Liver (tissue), 9 donors: Measurements from ENCODE around the gene PSMC3. TPM values are rescaled to one million over a fixed set of nuclear protein-coding genes. Genes with fewer than 3 reads are reported as not detected.
A peak's percentile ranks its signal among the peaks of the same experiment; 100 is the strongest.

Experiments used
- DNase-seq: peaks from one replicate; pipeline ENCODE4 v3.0.0-alpha.2; 2017; ENCODE audit warnings: low spot score
- H3K27ac ChIP-seq, 2 donors: one replicate each; pipeline ENCODE4 v1.7.0; 2013; ENCODE audit warnings: inconsistent platforms in 2 of 2, low read length in 2 of 2, control low read depth in 1 of 2, low read depth in 1 of 2, mild to moderate bottlenecking in 1 of 2
- H3K27me3 ChIP-seq, 4 donors: one replicate each; pipeline versions ENCODE4 v1.6.1 to v1.7.0; 2013; ENCODE audit warnings: low read length in 3 of 4, inconsistent platforms in 1 of 4, mild to moderate bottlenecking in 1 of 4, moderate library complexity in 1 of 4; ENCODE audit not compliant: control insufficient read depth in 4 of 4, insufficient read depth in 4 of 4
- H3K36me3 ChIP-seq, 4 donors: one replicate each; pipeline versions ENCODE4 v1.6.1 to v1.7.0; 2013; ENCODE audit warnings: low read length in 3 of 4, mild to moderate bottlenecking in 3 of 4, low read depth in 1 of 4, moderate library complexity in 1 of 4; ENCODE audit not compliant: control insufficient read depth in 4 of 4, insufficient read depth in 3 of 4
- H3K4me1 ChIP-seq, 4 donors: one replicate each; pipeline versions ENCODE4 v1.6.1 to v1.7.0; 2013; ENCODE audit warnings: low read length in 3 of 4, mild to moderate bottlenecking in 3 of 4, moderate library complexity in 1 of 4; ENCODE audit not compliant: control insufficient read depth in 4 of 4, insufficient read depth in 4 of 4
- H3K4me3 ChIP-seq, 3 donors: one replicate each; pipeline versions ENCODE4 v1.6.1 to v1.7.0; 2013; ENCODE audit warnings: low read length in 3 of 3, control low read depth in 1 of 3, low read depth in 1 of 3, mild to moderate bottlenecking in 1 of 3
- H3K9ac ChIP-seq, 2 donors: one replicate each; pipeline ENCODE4 v1.7.0; 2013; ENCODE audit warnings: low read length in 2 of 2, mild to moderate bottlenecking in 2 of 2, moderate library complexity in 2 of 2, control low read depth in 1 of 2, low read depth in 1 of 2
- H3K9me3 ChIP-seq, 4 donors: one replicate each; pipeline versions ENCODE4 v1.6.1 to v1.7.0; 2013; ENCODE audit warnings: low read length in 3 of 4; ENCODE audit not compliant: control insufficient read depth in 4 of 4
- EGR1 ChIP-seq, 2 donors: IDR thresholded peaks; 2 replicates each; pipeline ENCODE4 v1.6.1; 2016 to 2018; ENCODE audit warnings: antibody characterized with exemption in 2 of 2, low read depth in 2 of 2
- FOXA1 ChIP-seq: IDR thresholded peaks from 2 replicates; pipeline ENCODE4 v1.6.1; 2016; ENCODE audit warnings: antibody characterized with exemption
- FOXA2 ChIP-seq: IDR thresholded peaks from 2 replicates; pipeline ENCODE4 v1.6.1; 2016; ENCODE audit warnings: antibody characterized with exemption
- GABPA ChIP-seq, 2 donors: IDR thresholded peaks in 1 of 2; conservative IDR thresholded peaks in 1 of 2; 2 replicates each; pipeline ENCODE4 v1.6.1; 2016; ENCODE audit warnings: antibody characterized with exemption in 2 of 2, mild to moderate bottlenecking in 1 of 2, moderate library complexity in 1 of 2
- HNF4A ChIP-seq, 2 donors: conservative IDR thresholded peaks; 2 replicates each; pipeline ENCODE4 v1.6.1; 2016; ENCODE audit warnings: antibody characterized with exemption in 2 of 2, mild to moderate bottlenecking in 2 of 2
- HNF4G ChIP-seq: IDR thresholded peaks from 2 replicates; pipeline ENCODE4 v1.6.1; 2016; ENCODE audit warnings: antibody characterized with exemption
- NR2F2 ChIP-seq: IDR thresholded peaks from 2 replicates; pipeline ENCODE4 v1.6.1; 2016; ENCODE audit warnings: antibody characterized with exemption
- RAD21 ChIP-seq, 2 donors: IDR thresholded peaks; 2 replicates each; pipeline ENCODE4 v1.6.1; 2016; ENCODE audit warnings: antibody characterized with exemption in 2 of 2, mild to moderate bottlenecking in 2 of 2
- SP1 ChIP-seq: IDR thresholded peaks from 2 replicates; pipeline ENCODE4 v1.6.1; 2018; ENCODE audit warnings: antibody characterized with exemption, mild to moderate bottlenecking
- TAF1 ChIP-seq: conservative IDR thresholded peaks from 2 replicates; pipeline ENCODE4 v1.6.1; 2016; ENCODE audit warnings: antibody characterized with exemption, mild to moderate bottlenecking
- YY1 ChIP-seq: IDR thresholded peaks from 2 replicates; pipeline ENCODE4 v1.6.1; 2016; ENCODE audit warnings: antibody characterized with exemption, mild to moderate bottlenecking
- WGBS: extraction: QIAGEN DNeasy Blood & Tissue Kit; methylation state at CpG from one replicate; pipeline ENCODE4 v1.1.7; 2013; 5-methylcytosine and 5-hydroxymethylcytosine counted together
- polyA plus RNA-seq, 2 donors: library from polyadenylated mRNA; stranded (reverse) in 1 of 2; unstranded in 1 of 2; fragments of 200-250 nt in 1 of 2; fragments of >200 nt in 1 of 2; fragmentation: Nextera tagmentation in 1 of 2; extraction: Ambion mirVana in 1 of 2; gene quantifications; one replicate each; pipeline versions ENCODE4 v1.2.1 to v1.2.3, GENCODE V29; 2013 to 2015
- total RNA-seq, 2 donors: library from RNA; depleted of rRNA; stranded (reverse); fragments of >200 nt; gene quantifications; one replicate each; pipeline ENCODE4 v1.2.3, GENCODE V29; 2014
- TF ChIP-seq, protein P1 (sequence below): IDR thresholded peaks from 2 replicates; pipeline ENCODE4 v1.6.1; 2016; ENCODE audit warnings: antibody characterized with exemption
- TF ChIP-seq, protein P2 (sequence below): IDR thresholded peaks from 2 replicates; pipeline ENCODE4 v1.6.1; 2016; ENCODE audit warnings: antibody characterized with exemption
- TF ChIP-seq, protein P3 (sequence below): IDR thresholded peaks from 2 replicates; pipeline ENCODE4 v1.6.1; 2016; ENCODE audit warnings: antibody characterized with exemption
- TF ChIP-seq, protein P4 (sequence below): IDR thresholded peaks from 2 replicates; pipeline ENCODE4 v1.6.1; 2016; ENCODE audit warnings: antibody characterized with exemption, mild to moderate bottlenecking
- donor health status: healthy.
- donor health status: healthy.
- donor health status: healthy.
- donor health status: healthy.
- donor health status: healthy.

Gene PSMC3
- total and polyA plus RNA-seq, 4 donors = 58.0 to 110 (median 103) TPM

DNA sequence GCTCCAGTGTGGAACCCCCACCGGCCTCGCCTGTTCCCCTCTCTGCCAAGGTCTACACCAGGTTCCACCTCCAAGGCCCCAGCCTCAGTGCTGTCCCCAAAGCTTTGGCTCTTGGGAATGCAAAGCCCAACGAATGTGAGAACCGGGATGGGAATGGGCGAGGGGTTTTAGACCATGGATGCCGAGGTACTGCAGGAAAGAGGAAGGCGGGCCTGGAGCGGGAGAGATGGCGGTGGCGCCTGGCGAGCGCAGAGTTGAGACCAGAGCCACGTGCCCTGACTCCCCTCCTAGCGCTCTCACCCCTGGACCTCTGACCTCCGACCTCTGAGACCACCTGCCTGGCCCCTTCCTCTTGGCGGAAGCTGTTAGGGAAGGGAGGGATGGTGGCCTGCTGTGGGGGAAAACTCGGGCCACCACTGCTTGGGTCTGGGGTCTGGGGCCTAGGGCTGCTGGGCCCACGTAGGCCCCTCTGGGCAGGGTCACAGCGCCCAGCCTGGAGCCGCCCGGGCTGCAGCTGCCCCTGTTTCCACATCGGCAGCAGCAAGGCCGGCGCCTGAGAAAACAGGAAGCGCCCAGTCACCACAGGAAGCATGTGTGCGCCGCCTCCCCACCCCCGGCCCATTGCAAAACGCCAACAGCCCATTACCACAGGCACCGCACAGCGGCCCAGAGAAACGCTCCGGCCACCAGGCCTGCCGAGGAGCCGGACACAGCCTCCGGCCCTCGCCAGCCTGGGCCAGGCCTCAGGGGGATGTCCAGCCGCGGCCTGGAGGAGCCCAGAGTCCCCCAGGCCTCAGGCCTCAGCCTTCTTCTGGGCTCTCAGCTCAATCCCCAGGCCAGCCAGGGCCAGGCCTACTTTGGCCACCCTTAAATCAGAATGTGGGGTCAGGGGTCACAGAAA is 31.7 kb downstream of the PSMC3 start:
- Histone ChIP-seq H3K27ac (peak overlapping the region; percentile 75 to 87), H3K9ac (peak overlapping the region in 1 of 2 donors; percentile 44), H3K27me3 (no peaks in the 10 kb centered on the region), H3K4me1 (peaks cover 0 to 4% (median 0%) of the 10 kb centered on the region in 4 donors), H3K4me3 (no peak overlapping the region), H3K9me3 (no peaks in the 10 kb centered on the region), H3K36me3 (no peaks in the 10 kb centered on the region)
- 80% methylated on average over 39 of the region's 39 CpGs for WGBS
- DNase-seq = no peak
- TF ChIP-seq GABPA (IDR thresholded peaks at IDR 0.05 in 1 of 2, conservative IDR thresholded peaks at IDR 0.05 in 1 of 2) (peak in 1 of 2 donors; percentile 31), YY1 (no peak), EGR1 (IDR thresholded peaks at IDR 0.05; ENCODE audit: low read depth in 2 of 2) (no peak), FOXA1 (no peak), NR2F2 (peak; percentile 6), HNF4A (conservative IDR thresholded peaks at IDR 0.05) (no peak), SP1 (peak; percentile 54)
- TF ChIP-seq, protein P1, sequence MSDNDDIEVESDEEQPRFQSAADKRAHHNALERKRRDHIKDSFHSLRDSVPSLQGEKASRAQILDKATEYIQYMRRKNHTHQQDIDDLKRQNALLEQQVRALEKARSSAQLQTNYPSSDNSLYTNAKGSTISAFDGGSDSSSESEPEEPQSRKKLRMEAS = no peak
- TF ChIP-seq, protein P2, sequence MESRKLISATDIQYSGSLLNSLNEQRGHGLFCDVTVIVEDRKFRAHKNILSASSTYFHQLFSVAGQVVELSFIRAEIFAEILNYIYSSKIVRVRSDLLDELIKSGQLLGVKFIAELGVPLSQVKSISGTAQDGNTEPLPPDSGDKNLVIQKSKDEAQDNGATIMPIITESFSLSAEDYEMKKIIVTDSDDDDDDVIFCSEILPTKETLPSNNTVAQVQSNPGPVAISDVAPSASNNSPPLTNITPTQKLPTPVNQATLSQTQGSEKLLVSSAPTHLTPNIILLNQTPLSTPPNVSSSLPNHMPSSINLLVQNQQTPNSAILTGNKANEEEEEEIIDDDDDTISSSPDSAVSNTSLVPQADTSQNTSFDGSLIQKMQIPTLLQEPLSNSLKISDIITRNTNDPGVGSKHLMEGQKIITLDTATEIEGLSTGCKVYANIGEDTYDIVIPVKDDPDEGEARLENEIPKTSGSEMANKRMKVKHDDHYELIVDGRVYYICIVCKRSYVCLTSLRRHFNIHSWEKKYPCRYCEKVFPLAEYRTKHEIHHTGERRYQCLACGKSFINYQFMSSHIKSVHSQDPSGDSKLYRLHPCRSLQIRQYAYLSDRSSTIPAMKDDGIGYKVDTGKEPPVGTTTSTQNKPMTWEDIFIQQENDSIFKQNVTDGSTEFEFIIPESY = no peak

DNA sequence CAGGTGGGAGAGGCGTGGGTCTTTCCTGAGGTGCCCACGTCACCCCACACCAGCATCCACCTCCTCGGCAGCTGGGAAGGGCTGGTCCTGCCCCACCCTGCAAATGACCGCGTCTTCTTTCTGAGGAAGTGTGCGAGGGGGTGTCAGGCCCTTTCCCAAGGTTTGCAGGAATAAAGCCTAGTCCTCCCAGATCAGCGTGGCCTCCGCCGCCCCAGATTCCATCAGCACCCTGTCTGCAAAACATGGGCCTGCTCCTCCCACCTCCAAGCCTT is 32.3 kb downstream of the PSMC3 start:
- WGBS = 80% methylated on average over 9 of the region's 9 CpGs
- DNase-seq = no peak
- H3K9ac ChIP-seq = no peak overlapping the region

DNA sequence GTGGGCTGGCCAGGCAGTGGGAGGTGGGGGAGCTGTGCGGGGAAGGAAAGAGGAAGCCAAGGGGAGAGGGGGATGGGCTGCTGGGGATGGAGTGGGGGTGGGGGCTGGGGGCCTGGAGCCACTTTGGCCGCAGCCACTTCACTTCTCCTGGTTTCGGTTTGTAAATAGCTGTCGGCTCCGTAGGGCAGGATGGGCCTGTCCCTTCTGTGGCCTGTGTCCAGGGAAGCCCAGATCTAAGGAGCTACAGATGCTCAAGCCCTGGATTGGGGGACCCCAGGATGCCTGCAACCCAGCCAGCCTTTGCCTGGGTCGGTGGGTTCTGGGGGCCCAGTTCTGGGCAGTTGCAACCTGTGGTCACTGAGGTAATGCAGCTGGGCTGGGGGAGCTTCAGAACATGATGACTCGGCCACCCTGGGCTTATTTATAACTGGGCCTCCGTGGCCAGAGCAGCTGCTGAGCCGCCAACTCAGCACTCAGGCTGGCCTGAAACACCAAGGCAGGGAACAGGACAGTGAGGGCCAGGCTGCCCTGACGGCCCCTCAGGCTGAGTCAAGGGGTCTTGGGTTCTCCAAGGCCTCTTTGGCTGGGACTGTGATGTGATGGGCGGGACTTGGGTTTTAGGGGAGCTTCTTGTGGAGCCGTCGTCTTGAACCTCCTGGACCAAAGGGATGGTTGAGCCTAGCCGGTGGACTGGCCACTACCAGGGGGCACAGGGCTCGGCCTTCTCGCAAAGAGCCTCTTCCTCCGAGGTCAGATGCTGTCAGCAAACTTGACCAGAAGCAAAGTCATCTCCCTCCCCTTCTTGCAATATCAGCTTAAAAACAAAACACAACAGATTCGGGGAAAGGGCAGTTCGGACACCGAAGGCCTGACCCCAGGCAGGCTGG is 32.8 kb downstream of the PSMC3 start:
- Histone ChIP-seq H3K36me3 (no peaks in the 10 kb centered on the region), H3K27ac (peak overlapping the region; percentile 75 to 87), H3K27me3 (no peaks in the 10 kb centered on the region), H3K4me3 (no peak overlapping the region), H3K9me3 (no peaks in the 10 kb centered on the region), H3K9ac (no peak overlapping the region), H3K4me1 (peaks cover 0 to 7% (median 0%) of the 10 kb centered on the region in 4 donors)
- DNase-seq = peak; percentile 37
- WGBS = 75% methylated on average over 20 of the region's 20 CpGs
- TF ChIP-seq NR2F2 (no peak), HNF4A (conservative IDR thresholded peaks at IDR 0.05) (no peak), EGR1 (IDR thresholded peaks at IDR 0.05; ENCODE audit: low read depth in 2 of 2) (no peak), TAF1 (no peak), HNF4G (no peak), SP1 (no peak), FOXA1 (no peak), YY1 (no peak), RAD21 (IDR thresholded peaks at IDR 0.05) (no peak)
- TF ChIP-seq, protein P1 = no peak
- TF ChIP-seq, protein P3, sequence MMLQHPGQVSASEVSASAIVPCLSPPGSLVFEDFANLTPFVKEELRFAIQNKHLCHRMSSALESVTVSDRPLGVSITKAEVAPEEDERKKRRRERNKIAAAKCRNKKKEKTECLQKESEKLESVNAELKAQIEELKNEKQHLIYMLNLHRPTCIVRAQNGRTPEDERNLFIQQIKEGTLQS = no peak
- TF ChIP-seq, protein P2 = no peak
- TF ChIP-seq, protein P4, sequence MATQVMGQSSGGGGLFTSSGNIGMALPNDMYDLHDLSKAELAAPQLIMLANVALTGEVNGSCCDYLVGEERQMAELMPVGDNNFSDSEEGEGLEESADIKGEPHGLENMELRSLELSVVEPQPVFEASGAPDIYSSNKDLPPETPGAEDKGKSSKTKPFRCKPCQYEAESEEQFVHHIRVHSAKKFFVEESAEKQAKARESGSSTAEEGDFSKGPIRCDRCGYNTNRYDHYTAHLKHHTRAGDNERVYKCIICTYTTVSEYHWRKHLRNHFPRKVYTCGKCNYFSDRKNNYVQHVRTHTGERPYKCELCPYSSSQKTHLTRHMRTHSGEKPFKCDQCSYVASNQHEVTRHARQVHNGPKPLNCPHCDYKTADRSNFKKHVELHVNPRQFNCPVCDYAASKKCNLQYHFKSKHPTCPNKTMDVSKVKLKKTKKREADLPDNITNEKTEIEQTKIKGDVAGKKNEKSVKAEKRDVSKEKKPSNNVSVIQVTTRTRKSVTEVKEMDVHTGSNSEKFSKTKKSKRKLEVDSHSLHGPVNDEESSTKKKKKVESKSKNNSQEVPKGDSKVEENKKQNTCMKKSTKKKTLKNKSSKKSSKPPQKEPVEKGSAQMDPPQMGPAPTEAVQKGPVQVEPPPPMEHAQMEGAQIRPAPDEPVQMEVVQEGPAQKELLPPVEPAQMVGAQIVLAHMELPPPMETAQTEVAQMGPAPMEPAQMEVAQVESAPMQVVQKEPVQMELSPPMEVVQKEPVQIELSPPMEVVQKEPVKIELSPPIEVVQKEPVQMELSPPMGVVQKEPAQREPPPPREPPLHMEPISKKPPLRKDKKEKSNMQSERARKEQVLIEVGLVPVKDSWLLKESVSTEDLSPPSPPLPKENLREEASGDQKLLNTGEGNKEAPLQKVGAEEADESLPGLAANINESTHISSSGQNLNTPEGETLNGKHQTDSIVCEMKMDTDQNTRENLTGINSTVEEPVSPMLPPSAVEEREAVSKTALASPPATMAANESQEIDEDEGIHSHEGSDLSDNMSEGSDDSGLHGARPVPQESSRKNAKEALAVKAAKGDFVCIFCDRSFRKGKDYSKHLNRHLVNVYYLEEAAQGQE = no peak

More for the DNA sequence above, 32.3 kb downstream of the PSMC3 start:
- Histone ChIP-seq H3K36me3 (no peaks in the 10 kb centered on the region), H3K4me1 (peaks cover 0 to 4% (median 0%) of the 10 kb centered on the region in 4 donors), H3K27me3 (no peaks in the 10 kb centered on the region), H3K9me3 (no peaks in the 10 kb centered on the region), H3K4me3 (no peak overlapping the region), H3K27ac (peak overlapping the region; percentile 75 to 87)
- no peak for TF ChIP-seq EGR1 (IDR thresholded peaks at IDR 0.05; ENCODE audit: low read depth in 2 of 2)
- TF ChIP-seq SP1 = no peak
- no peak for TF ChIP-seq HNF4A (conservative IDR thresholded peaks at IDR 0.05)
- TF ChIP-seq FOXA2 = no peak
- no peak for TF ChIP-seq GABPA (IDR thresholded peaks at IDR 0.05 in 1 of 2, conservative IDR thresholded peaks at IDR 0.05 in 1 of 2)
